Measurements from ENCODE around the gene SPTB.

SPTB gene

DNA sequence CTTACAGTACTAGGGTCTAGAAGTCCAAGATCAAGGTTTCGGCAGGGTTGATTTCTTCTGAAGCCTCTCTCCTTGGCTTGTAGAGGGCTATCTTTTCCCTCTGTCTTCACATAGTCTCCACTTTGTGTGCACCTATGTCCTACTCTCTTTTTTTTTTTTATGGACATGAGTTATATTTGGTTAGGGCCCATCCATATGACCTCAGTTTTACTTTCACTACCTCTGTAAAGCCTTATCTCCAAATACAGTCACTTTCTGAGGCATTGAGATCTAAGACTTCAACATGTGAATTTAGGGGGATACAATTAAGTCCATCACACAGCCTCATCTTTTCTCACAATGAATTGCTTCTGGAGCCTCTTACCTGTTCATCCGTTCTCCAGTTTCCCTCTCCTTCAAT lies 5.9 kb upstream of the SPTB start:
- no peak for DNase-seq
- no peak for ATAC-seq

DNA sequence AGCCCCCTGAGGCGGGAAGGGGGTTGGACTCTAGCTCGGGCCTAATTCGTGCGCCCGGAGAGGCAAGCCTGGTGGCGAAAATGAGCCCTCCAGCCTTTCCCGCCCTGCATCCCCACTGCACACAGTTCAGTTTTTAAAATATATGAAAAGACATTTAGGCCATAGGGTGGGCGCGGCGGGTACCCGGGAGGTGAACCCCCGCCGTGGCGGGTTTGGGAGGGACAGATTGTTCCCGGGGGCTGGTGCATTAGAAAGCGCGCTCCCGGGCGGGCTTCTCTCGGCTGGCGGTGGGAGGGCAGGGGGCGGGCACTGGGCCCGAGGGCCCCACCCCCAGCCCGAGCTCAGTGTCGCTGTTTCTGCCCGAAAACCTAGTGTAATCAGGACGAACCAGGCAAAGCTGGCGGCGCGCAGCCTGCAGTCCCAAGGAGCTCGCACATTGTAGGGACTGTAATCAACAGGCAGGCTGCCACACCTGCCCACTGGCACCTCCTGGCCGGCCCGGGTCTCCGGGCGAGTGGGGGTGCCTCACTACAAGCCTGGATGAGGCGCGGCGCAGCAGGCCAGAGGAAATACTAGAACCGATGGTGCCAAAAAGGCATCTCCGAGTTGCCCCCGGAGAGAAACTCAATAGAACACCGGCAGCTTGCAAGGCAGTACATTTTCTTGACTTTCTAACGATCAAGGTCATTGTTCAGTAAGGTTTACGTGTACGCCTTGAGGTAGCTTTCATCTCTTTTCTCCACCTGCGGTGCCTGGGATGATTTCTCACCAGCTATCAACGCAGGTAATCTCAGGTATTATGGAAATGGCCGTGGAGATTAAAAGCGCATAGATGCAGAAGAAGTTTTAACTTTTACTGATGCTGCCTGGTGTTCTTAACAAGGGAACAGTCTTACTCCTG lies 764 bp upstream of the SPTB start:
- DNase-seq (peak; percentile 72), ATAC-seq (peak; percentile 84)

DNA sequence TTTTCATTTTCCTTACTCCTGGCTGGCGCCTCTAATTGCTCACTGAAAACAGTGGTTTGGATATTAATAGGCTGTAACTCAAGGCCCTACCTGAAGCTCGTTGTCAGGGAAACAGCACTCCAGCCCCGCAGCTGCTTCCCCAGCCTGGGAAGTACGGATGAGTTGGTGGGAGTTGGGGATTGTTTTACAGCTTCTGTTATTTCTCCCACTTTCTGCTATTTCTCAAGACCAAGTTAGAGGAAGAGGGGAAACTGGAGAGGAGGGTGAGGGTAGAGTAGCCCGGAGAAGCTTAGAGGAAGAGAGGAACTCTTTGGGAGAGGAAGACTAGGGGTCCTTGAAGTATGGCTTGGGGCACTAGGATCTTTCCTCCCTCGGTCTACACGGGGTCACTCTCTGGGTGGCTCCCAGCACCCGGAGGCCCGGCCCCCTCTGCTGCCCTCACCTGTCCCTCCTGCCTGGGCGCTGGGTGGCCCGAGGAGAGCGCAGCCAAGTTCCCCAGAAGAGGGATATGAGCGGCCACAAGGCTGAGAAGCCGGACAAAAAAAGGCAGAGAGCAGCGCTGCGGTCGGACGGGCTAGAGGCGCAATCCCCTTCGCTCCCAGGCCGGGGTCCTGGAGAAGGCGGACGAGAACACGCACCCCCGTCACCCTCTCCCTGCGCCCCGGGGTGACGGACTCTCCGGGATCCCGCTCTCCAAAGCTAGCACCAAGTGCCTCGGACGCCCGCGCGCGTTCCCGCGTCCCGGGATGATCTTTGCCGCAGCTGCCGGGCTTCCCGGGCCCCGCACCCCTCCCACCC lies 671 bp downstream of the SPTB start:
- ATAC-seq (no peak), DNase-seq (no peak)

DNA sequence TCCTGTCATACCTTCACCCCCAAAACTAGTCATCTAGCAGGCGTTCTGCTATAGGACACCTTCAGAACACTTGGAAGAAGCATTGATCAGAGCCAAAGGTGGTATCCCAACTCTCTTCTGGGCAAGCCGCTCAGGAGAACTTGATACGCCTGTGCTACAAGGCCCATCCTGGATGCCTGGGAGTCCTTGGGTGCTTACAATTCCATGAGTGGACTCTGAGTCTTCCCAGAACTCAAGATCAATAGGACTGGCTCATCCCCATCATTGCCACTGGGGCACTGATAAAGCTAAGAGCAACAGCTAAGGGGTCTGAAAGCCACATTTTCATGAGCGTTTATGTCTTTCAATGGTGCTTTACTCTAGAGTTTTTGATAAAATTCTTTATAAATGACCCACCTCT lies 1.9 kb downstream of the SPTB start:
- DNase-seq, result no peak
- ATAC-seq, result no peak

DNA sequence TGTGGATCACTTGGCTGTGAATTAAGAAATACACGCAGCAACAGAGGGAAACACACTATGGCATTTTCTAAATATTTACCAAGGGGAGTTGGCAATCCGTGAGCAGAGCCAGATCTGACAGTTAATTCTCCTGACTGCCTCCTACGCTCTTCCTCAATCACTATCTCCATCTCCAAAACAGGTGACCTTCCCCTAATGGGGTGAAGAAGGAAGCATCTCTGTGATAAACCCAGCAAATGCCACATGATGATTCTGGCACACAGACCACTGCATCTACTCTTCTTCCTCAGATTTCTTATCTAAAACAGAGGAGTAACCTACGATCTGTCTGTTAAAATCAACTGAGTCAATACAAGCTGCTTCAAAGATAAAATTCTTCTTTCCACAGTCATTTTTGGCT lies 4.4 kb downstream of the SPTB start:
- ATAC-seq (no peak), DNase-seq (no peak)

DNA sequence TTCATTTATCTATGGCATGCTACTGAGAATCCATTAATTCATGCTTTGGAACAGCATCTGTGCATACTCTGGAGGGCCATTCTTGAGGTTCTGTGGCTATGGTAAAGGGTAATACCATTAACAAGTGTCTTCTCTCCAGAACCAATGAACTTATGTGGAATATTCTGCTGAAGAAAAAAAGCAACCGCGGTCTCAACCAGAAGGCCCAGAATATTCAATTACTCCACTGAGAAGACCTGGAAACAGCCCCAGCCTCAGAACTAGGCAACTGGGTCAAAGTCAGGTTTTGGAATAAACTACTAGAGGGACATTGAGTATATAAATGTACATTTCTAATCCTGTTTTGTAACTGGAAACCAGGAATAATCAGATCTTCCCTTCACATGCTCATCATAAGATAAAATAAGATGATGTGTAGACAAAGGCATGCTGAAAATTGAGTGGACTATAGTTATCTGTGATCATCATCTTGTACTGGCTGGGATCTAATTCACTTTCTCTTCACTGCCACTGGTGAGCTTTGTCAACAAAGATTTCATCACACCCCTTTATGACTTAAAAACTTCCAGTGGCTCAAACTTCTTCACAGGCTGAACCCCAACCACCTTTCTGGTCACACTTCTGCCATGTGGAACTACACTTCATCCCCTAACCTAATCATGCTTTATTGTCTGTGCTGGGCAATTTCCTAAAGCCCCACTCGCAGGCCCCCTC lies 6.0 kb downstream of the SPTB start:
- ATAC-seq (no peak), DNase-seq (no peak)

DNA sequence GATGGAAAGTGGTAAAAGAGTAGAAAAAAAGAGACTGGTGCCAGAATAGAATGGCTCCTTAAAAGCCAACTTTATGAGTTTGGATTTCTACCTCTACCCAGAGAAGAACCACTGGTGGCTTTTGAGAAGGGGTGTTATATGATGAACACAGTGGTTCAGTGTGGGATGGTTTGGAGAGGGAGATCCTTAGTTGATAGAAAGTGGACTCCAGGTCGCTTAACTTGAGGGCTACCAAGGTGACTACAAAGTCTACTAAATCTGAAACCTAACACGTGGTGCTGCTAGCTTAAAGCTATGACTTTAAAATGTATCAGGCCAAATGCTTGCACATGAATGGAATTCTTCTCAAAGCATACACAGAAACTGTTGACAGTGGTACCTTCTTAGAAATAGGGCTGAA lies 8.4 kb downstream of the SPTB start:
- ATAC-seq (no peak), DNase-seq (no peak)

DNA sequence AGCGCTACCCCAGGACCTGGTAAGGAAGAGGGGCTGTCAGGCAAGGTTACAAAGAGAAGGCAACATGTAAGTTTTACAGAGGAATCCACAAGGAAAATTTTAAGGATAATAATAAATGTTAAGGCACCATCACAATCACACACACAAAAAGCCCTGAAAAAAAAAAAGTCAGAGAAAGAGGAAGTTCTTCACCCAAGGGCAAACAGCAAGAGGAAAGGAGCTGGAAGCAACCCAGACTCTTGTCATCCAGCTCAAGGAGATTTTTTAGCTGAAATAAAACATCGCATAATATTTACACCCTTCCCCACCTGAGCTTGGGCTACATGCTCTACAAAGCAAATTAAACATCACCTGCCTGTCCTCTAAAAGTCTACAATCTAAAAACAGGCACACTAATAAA lies 9.5 kb downstream of the SPTB start:
- DNase-seq (no peak), ATAC-seq (no peak)

DNA sequence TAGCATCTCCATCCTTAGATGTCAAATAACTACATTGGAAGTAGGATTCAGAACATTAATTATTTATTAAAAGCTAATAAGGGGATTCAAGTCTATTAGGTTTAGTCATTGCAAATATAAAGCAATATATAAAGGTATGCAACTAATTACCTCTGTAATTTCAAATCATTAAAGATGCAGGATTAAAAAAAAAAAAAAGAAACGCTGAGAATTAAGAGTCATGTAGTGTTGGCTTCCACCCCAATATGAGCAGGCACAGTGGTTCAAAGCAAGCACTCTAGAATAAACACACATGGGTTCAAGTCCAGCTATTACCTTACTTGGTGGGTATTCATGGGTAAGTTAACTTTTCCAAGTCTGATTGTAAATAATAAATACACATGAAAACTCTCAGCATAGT lies 10.9 kb downstream of the SPTB start:
- DNase-seq, result no peak
- no peak for ATAC-seq

DNA sequence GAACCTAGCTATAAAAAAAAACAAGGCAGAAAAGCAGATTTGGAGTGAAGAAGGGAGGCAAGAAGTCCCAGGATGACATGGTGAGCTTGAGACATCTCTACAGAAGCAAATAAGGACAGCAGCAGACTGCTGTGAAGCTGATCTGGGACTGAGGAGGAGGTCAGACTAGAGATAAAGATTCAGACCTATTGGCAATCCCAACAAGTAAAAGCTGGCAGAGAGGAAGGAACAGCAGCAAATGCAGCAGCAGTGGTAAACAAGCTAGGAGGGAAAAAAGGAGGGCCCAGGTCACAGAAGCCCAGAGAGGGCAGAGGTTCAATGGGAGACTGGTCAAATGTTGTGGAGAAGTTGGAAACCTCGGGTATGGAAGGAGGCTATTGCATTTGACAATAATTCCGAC lies 11.3 kb downstream of the SPTB start:
- DNase-seq, result no peak
- ATAC-seq, result no peak

DNA sequence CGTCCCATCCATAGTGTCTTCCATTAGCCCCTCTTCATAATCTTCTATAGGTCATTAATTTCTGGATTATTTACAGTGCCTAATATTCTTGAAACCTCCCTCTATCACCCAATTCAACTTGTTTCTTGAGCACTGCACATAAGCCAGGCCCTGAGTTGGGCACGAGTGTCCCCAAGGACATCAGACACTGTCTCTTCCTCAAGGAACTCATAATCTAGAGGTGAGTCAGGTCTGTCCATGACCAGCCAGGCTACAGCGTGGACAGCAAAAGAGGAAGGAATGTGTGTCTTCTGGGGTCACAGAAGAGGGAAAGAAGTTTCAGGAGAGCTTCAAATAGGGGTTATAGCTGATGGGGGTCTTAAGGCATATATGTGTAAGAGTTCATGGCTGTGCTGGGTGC lies 12.5 kb downstream of the SPTB start:
- ATAC-seq (no peak), DNase-seq (no peak)

DNA sequence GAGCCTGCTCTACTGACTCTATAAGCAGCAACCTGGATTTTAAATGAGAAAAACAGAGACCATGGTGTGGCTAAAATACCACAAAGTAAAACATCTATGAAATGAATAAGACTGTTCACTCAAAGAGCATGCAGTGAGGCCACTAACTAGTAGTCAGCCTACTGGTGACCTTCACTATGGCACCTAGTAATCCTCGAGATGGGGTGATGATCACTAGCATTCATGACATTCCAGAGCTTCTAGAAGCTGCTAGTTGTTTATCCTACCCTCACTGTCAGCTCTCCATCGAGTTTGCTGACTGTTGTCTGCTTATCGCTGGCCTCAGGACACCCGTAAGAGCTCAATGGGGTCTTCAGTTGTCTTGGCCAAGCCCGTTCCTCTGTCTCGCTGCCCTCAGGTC lies 13.7 kb downstream of the SPTB start:
- ATAC-seq, result no peak
- no peak for DNase-seq

DNA sequence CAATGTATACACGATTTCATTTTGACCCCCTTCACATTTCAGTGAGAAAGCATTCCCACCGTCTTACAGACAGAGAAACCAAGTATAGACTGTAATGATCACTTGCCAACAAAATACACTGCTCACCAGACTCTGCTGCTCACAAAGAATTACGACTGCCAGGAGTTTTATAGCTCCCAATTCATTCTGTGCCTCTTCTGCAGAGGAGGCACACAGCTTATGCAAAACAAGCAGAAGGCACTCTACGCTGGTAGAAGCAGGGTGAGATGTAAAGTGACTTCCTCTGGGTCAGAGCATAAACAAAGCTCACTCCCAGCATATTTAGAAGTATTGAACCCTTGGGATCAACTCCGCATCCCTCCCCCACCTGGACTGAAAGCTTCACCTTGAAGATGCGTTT lies 14.6 kb downstream of the SPTB start:
- DNase-seq (no peak), ATAC-seq (no peak)

DNA sequence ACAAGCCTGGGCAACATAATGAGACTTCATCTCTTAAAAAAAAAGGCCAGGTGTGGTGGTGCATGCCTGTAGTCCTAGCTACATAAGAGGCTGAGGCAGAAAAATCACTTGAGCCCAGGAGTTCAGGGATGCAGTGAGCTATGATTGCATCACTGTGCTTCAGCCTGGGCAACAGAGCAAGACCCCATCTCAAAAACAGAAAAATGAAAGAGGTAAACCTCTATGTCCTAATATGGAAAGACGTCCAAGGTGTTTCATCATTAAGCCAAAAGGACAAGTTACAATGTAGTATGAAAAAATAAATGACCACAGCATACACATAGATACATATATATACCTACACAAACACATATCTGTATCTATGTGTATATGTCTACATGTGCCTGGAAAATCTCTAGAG lies 15.4 kb downstream of the SPTB start:
- DNase-seq, result no peak
- no peak for ATAC-seq

DNA sequence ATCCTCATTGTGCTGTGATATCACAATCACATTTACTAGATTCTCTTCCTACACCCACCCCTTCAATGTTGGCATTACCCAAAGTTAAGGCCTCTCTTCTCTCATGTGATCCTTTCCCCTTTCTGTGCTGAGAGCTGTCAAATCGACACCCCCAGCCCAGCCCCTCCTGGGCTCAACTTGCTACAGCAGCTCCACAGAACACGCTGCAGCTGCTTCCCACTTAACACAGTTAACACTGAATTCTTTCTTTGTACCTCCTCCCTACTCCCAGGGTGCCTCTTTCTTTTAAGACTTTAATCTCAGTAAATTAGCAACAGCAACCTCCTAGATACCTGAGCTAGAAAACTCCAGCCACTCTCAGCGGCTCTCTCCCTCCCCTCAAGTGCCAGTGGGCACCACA lies 17.8 kb downstream of the SPTB start:
- DNase-seq, result no peak
- ATAC-seq, result no peak

DNA sequence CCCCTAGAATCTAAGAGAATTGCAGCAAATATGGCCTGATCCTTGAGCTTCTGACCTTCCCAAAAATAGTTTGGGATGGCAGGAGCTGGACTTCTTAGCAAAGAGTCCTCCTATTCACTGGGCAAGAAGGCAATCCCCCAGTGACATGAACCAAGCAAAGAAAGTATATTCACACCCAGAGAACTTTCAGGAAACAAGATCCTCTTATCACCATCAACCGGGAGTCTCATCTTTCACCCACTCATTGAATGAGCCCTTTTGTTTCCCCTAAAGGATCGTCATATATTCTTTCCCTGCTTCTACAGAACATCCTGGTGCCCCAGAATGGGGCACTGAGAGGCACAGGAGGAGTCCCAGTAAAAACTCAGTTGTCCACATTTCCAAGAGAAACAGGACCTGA lies 19.7 kb downstream of the SPTB start:
- ATAC-seq (no peak), DNase-seq (no peak)

DNA sequence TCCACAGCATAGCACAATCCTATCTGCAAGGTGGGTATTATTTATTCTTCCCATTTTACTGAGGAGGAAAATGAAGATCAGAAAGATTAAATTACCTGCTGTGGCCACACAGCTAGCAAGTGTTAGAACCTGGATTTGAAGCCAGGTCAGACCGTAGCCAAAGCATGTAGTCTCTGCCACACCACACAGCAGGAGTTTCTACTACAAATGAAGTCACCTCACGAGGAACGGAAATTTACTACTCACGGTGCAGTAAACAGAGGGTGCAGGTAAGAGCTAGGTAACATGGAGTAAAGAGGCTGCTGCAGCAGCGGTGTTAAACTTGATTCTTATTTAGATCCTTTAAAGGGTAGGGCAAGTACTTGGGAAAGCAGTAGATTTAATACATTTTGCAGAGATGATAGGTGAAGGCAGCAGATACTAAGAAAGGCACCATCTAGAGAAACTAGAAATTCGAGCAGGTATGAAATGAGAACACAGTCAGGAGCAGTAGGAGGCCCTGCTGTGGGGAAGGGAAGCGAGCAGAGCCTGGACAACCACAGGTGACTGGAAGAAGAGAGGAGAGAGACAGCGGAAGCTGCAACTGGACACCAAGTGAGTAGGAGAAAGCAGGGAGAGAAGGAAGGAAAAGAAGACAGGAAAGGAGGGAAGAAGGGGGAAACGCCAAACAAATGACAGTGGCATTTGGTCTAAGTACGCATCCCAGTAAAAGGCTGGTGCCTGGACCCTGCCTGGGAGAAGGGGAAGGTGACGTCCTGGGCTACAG lies 21.5 kb downstream of the SPTB start:
- ATAC-seq, result no peak
- no peak for DNase-seq

DNA sequence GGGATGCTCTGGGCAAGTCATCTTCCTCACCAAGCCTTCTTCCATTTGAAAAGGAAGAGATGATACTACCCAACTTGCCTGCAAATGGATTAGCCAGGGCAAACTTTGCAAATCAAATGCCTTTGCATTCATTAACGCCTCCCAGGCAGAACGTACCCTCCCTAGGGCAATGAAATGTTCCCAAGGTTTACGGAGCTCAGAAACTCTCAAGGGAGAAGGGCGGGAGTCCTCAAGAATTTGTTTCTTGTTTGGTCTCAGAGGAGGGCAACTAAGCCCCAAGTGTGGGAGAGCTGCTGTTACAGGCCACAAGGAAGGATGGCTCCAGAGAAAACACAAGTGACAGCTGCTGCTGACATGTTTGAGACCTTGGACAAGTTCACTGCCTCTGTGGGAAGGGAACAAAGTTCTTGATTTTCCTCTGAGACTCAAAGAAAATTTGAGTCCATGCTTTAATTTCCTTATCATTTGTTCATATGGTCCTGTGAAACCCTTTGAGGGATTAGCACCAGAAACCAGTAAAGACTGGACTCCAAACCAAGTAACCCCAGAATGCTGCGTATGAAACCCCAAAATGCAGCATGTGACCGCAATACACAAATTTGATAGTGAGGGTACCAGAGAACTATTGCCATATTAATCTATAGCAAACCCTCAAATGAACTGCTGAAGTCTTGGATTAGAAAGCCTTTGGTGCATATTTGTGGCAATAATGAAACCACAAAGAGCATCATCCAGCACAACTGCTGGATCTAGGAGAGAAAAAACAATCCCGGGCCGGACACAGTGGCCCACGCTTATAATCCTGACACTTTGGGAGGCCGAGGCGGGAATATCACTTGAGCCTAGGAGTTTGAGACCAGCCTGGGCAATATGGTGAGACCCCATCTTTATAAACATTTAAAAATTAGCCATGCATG lies 22.9 kb downstream of the SPTB start:
- DNase-seq (no peak), ATAC-seq (no peak)

DNA sequence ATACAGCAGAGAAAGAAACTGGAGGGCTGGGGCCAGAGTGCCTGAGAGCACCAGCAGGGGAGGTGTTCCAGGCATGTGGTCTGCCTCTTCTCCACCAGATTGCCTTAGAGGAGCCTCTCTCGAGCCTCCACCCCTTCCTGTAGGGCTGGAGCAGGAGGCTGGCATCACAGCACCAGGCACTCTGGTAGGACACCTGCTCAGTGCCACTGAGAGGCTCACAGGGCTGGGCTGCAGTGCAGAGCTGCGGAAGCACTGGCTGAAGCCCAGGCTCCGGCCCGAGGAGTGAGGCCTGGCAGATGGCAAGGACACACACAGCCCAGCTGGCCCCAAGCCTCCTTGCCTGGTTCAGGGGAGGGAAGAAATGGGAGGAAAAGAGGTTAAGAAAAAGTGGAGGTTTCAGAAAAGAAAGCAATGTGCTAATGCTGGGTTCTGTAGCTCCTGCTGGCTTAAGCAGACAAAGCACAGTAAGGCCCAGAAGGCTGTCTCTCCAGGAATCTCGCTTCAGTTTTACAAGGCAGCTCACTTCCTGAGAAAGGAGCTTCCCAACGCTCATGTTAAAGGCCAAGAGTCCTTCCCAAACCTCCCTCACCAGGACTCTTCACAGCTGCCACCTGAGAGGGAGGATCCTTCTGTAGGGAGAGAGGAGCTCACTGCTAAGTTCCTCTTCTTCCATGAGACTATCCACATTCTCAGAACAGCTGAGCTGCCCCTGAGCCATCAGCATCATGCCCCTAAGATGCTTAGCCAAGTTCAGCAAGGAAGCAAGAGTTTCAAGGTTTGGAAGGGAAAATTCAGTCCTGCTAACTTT lies 23.8 kb downstream of the SPTB start:
- no peak for ATAC-seq
- no peak for DNase-seq
